NCI-H1048 (cell line): ENCODE results near the gene EVC.
"Not testable (repeated sequence)": the region's sequence is repeated elsewhere in the genome, so short reads cannot be mapped to it uniquely, and the experiment has no call there.

Experiments used
- DNase-seq: peaks from one replicate; lab custom pipeline; 2025; lab: John Stamatoyannopoulos, UW

The EVC gene

DNA sequence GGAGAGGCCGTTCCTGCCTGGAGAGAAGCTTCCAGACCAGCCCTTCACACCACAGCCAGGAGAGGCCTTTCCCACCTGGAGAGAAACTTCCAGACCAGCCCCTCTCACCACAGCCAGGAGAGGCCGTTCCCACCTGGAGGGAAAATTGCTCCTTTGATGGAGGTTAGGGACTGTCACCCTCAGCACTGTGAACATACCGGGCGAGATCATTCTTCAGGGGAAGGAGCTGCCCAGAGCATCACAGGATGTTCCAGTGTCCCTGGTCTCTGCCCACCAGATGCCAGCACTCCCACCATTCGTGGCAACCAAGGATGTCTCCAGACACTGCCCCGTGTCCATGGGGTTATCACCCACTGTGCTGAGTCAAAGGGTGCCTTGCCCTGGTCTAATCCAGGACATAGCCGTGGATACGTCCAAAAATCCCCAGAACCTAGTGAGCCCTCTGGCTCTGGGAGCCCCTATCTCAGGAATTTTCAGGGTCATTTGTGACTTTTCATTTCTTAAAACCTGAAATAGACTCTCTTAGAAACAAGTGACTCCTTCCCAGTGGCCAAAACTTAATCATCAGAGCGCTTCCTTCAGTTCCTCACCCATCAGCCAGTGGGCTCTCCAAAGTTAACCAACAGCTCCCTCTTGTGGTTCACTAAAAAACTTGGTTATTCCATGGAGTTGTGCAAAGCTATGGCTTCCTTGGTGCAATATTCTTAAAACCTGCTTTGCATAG, 101.7 kb downstream of the EVC start:
- peak; percentile 26 for DNase-seq

DNA sequence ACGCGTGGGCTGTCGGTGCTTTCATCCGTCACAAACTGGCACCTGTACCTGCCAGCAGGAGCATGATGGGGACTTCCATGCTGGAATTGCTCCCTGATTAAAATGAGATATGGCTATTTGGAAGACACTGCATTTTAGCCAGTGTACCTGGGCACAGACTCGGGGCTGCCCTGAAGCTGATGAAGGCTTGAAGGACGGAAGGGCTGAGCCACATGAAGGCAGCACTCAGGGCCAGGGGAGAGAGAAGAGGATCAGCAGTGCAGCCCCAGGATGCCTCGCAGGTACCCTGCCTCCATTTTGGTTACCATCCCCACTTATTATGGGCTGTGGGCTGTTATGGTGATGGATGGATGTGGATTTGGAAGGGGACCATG, 102.9 kb downstream of the EVC start:
- no peak for DNase-seq

DNA sequence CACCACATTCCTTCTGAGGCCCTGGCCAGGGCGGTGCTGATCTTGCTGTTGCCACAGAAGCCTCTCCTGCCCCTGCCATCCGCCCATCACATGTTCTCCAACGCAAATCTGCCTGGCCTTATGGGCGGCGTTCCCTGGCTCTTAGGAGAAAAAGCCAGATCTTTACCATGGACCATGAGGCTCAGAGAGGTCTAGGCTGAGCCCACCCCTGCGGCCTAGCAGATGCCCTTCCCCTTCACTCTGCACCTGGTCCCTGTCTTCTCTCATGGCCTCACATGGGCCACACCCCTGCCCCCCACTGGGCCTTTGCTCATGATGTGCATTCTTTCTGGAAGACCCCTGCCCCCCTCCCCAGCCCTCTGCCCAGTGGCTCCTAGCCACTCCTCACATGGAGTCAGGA, 103.4 kb downstream of the EVC start:
- no peak for DNase-seq

DNA sequence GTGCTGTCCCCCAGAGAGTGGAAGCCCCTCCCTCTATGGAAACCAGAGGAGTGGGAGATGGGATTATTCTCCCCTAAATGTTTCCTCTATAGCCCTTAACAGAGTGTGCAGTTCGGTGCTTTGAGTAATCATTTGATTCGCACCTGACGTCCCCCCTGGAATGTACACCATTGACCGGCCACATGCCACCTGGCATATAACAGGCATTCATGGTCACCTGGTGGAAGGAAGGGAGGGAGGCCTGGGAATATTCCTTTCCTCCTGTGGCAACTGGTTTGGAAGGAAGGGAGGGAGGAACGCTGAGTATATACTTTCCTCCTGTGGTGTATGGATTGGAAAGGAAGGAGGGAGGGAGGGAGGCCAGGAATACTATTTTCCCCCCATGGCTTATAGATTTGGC, 104.6 kb downstream of the EVC start:
- DNase-seq: no peak

DNA sequence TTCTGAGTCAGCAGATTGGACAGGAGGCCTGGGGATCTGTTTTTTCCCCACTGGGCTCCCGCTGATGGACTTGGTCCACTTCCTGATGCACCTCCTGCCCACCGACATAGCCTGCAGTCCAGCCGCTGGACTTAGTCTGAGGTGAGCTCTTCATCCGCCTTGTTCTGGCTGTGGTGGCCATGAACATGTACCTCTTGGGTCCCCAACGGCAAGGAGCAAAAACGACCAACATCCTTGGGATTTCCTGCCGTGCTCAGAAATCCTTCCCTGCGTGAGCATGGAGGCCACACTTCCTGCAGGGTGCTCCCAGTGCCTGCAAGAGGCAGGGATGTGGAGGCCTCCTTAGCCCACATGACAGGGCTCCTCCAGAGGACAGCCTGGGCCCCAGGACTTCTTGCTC, 105.1 kb downstream of the EVC start:
- DNase-seq: no peak

DNA sequence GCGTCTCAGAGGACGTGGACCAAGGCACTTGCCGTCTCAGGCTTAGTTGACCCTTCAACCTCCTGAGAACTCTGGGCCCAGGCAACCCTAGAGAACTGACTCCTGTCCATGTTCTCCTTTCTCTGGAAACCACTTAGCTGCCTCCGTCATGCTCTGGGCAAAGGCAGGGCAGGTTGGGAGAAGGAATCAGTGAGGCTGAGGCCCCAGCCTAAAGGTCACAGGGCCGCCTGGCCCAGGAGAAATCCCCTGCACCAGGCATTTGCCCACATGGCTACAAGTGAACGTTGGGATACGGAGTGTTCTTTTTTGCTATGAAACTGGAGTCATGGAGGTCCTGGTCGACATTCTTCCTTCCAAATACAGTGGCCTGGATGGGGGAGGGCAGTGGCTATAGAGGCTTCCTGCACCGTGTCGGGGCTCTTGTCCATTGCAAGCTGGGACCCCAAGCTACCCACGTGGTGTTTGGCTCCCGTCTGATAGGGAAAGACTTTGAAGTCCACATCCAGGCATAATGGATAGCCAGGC, 105.9 kb downstream of the EVC start:
- DNase-seq: no peak

DNA sequence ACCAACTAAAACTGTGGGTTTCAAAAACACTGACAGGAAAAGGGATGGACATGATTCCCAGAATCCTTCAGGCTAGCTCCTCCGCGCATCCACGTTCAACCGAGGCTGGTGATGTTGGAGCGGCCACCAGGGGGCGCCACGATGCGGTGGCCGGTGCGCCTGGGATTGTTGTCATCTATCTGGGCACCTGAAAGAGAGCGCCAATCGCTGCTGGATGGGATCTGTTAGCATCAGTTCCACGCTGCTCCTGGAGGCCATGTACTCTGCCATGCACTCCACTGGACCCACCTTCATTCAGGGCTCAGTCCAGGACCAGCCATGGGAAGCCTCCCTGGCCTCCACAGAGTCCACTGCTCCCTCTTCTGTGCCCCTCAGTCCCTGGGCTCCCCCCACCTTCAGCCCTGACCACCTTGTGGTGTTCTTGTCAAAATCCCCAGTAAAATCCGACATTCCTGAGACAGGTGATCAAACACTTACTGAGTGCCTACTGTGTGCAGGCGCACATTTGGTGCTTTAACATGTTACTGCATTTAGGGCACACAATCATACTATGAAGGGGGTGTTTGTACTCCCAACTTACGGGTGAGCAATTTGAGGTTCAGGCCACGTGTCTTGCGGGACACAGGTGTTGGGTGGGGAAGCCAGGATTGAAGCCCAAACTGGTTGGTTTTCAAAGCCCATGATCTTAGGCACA, 110.8 kb downstream of the EVC start:
- no peak for DNase-seq

DNA sequence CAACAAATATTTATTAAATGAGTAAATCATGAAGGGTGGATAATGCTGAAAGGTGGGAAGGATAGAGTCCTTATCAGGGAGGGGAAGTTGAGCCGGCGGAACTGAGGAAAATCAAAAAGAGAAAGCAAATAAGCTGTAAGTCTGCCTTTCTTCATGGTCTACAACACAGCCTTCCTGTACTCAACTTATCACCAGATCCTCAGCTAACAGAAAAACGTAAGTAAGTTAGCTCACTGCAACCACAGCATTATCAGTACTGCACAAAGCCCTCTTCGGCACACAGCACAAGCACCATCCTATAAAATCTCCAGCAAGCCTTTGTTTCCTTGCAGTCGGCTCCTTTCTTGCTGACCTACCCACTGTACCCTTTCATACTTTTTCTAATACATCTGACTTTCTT, 111.6 kb downstream of the EVC start:
- no peak for DNase-seq

DNA sequence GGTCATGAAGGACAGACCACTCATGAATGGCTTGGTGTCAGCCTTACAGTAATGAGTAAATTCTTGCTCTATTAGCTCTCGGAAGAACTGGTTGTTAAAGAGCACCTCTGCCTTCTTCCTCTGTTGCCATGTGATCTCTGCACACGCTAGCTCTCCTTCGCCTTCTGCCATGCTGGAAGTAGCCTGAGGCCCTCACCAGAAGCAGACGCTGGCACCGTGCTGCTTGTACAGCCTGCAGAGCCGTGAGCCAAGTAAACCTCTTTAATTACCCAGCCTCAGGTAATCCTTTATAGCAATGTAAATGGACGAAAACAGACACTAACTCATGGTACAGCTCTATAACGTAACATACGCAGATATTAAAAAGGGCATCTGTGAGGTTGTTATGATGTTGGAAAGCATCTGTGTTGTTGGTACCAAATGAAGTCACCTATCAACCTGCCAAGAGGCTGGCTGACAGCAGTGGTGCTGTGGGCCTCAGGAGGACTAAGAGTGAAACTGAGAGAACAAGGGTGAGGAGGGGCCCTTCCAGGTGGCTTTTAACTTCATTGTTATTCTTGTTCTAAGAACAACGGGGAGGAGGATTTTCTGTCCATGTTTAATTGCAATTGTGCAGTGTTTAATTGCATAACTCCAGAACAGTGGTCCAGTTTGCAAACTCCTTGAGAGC, 112.7 kb downstream of the EVC start:
- DNase-seq: no peak

DNA sequence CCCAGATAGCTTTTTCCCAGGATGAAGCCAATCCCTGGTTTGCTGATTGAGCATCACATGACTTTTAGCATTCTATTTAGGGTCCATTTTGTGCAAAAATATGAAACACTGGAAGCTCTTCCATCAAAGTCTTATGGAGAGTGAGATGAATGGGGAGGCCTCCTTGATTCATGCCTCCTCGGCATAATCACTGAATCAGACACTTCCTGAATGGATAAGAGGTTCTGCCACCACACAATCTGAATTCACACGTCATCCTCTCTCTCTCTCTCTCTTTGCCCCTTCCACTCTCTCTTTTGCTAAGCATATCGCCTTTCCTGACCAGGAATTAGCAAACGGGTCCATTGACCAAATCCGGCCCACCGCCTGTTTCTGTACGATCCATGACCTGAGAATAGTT, 113.2 kb downstream of the EVC start:
- no peak for DNase-seq

DNA sequence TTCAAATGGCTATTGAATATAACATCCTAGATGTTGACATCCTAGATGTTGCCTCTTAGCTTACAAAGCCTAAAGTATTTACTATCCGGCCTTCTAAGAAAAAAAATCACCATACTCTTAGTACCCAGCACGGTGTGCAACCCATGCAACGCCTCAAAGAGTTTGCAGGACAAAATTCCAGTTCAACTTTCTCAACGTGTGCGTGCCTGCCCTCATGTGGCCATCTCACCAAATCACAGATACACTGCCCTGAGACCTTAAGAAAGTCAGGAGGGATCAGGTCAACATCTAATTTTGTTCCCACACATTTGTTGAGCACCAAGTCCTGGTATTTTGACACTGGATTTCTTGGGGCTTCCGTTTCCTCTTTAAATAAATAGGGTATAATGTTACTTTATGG, 113.6 kb downstream of the EVC start:
- no peak for DNase-seq

DNA sequence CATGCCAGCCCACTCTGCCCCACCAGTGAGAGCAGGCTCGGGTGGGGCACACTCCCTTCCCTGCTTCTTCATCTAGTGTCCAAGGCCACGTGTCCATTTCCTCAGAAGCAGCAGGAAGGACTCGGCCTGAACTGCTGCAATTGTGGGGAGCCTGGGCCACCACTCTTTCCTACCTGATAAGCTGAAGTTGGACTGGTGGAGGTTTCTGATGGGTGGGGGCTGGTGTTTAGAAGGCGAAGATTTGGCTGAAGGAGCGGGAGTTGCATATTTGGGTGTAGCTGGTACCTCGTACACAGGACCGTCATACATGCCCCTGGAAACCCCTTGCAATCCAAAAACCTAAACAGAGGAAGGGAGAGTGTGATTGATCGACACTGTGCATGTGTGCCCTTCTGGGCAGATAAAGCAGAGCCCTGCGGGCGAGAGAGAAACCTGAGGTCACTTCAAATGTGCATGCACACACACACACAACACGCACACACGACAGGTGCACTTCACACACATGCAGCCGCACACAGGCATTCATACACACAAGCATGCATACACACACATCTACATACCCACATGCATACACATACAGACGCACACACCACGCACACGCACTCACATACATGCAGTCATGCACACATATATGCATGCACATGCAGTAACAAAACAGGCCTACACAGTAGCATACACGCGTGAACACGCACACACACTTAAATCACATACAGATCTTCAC, 114.5 kb downstream of the EVC start:
- DNase-seq: no peak

DNA sequence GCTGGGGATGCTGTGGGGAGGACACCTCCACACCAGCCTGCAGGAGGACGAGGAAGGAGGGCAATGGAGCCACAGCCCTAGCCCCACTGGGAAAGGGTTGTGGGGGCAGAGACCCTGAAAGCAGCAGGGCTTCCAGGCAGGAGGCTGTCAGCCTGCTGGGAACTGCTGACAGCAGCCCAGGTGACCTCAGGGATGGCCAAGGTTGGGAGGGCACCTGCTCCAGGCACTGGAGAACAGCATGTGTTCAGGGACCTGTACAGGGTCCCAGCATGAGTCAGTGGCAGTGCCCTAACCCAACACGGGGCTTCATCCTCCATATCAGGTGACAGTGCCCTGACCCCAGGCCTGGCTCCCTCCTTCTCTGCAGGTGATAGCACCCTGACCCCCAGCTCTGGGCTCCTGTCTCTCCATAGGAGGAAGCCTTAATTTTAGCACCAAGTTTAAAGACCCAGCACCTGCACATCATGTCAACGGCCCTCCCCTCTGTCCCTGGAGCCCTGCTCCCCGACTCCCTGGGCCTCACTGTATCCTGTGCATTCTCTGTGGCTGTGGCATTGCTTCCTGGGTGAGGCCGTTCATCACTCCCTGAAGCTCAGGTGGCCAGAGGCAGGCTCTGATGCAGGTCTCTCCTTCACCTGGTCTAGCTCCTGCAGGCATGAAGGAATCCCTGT, 115.6 kb downstream of the EVC start:
- no peak for DNase-seq

DNA sequence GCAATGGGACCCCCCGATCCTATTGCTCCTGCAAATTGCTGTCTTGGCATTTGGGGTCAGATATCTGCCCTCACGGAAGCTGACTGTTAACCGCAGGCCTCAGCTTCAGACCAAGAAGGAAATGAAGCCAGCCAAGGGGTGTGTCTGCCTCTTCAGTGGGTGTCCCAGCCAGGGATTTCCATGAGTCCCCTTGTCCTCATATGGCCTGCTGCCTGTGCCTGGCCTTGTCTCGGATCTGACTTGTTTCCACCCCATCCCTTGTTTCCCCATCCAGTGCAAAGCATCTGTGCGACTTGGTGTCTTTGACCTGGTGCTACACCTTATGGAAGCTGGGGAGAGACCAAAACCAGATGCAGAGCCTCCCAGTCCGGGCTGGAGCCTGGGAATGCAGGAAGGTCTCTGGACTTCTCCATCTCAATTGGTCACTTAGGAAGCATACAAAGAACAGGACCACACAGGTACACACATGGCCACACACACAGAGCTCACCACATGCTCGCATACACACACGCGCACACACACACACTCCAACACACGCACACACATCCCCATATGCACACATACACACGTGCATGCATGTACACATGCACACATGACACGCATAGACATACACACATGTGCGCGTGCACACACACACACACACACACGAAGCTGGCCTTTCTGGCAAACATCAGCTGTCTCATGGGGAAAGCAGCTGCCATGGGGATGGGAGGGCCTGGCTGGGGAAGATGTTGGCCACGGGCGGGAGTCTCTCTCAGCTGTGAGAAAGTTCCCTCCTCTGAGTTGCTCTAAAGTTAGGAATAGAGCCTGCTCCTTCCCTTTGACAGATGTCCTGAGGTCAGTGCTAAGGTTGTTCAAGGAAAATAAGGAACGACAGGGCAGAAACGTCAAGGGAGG, 116.4 kb downstream of the EVC start:
- DNase-seq: no peak

DNA sequence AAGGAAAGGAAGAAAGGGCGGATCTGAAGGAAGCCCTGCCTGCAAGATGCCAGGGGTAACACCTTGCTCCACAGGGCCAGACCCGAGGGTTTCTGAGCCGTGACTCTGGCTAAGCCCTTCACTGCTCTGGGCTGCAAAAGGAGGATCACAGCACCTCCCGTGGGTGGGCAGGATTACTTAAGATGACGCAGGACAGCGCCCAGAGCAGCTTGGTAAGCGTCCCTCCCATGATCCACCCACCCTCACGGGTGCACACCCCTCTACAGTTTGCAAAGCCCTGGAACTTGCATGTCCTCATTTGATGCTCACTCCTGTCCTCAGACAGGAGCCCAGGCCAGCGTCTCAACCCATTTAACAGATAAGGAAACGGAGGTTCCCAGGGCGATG, 117.0 kb downstream of the EVC start:
- DNase-seq: no peak

DNA sequence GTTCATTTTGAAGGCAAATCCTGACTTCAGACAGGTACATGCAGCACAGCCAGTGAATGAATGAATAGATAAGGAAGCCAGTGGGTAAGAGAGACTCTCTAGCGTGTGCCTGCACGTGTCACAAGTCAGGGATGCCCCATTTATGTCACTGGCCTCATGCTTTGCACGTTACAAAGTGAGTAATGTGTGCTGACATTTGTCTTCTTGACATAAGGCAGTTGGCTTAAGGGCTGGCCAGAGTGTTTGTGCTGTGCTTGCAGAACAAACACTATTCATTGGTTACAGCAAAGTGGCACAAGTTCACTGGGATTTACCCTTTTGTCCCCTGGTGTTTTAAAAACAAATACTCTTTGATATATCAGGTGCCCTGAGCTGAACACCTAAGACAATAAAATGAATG, 125.9 kb downstream of the EVC start:
- no peak for DNase-seq

DNA sequence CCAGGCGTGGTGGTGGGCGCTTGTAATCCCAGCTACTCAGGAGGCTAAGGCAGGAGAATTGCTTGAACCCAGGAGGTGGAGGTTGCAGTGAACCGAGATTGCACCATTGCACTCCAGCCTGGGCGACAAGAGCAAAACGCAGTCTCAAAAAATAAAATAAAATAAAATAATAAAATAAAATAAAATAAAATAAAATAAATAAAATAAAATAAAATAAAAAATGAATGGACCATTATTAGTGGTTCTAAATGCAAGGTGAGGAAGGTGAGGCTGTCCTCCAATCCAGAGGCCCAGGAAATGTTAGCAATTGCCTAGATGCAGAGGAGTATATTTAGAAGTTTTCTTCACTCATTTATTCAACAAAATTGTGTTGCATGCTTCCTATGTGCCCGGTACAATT, 126.5 kb downstream of the EVC start:
- DNase-seq: not testable (repeated sequence)

DNA sequence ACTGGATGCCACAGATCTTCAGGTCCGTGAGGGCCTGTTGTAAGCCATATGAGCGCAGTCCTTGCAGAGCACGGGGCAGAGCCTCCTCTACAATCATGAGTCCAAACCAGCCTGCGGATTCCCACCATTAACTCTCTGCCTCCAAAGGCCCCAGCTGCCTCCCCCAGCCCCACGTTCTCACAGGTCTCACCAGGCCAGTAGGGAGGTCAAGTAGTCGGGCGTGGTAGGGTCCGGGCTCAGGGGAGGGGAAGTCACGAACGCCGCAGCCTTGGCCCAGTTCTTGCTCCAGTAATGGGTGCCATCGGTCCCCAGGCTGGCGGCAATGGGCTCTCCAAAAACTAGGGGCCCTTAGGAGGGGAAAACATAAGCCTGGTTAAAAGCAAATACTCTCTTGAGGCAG, 128.3 kb downstream of the EVC start:
- DNase-seq: no peak

DNA sequence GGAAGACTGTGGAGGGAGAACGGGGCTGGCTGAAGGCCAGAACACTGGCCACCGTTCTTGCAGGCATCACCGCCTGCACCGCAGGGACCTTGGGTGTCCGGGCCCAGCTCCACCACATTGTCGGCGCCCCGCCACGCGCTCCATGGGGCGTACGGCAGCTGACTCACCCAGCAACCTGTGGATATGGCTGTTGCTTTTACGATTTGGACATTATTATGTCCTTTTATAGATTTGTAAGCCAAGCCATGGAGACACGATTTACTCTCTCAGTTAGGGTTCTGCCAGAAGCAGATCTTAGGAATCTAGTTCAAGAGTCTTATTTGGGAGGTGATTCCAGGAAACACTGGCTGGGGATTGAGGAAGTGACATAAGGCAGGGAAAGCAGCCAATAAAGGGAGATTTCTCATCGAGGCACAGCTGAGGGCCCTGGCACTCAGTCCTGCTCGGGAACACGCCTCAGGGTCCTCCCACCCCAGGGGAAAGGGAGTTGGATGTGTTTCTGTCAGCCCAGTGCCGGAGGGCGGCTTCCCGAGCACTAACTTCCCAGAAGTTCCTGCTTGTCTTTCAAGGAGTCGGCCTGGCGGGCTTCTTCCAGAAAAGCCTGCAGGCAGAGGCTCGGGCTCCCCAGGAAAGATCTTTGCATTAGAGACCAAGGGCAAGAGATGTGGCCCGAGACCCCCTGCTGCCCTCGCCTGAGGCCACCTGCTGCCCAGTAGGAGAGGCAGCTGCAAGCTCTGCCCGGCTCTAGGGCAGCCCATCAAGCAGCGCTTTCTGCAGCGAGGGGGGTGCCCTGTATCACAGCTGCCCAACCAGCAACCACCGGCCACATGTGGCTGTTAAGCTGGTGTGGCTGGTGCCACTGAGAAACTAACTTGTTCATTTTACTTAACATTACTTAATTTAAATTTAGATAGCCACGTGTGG, 129.0 kb downstream of the EVC start:
- DNase-seq: no peak

DNA sequence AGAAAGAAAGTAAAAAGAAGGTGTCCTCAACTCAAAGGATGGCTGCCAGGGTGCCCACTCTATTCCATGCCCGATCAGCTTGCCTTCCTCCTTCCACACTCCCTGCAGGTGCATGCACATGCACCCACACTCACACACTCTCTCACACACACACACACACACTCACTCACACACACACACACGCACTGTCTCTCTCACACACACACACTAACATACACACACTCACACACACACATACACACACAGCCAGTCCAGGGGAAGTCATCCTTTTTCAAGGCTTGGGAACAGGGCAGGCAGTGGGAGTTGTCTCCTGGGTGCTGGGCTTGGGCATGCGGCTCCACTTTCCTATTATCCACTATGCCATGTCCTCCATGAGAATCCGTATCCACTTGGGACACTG, 131.5 kb downstream of the EVC start:
- DNase-seq: no peak
